Islet precursor cell (in vitro differentiated cells): ENCODE measurements around the gene RHOT2.

ENCODE experiments used
- DNase-seq: peaks from one replicate; pipeline ENCODE4 v3.0.0-alpha.2; 2018

Gene RHOT2

GRCh38 chr16:716768-717325 is 48.9 kb downstream of the RHOT2 start:
- DNase-seq, result no peak

GRCh38 chr16:717450-718245 is 49.7 kb downstream of the RHOT2 start:
- no peak for DNase-seq

- DNase-seq, result no peak
These were observed 50.5 kb downstream of the RHOT2 start for GRCh38 chr16:718389-718788.

GRCh38 chr16:718922-719321 is 51.0 kb downstream of the RHOT2 start:
- DNase-seq, result no peak

GRCh38 chr16:719815-720446 is 52.0 kb downstream of the RHOT2 start:
- no peak for DNase-seq

GRCh38 chr16:720447-720989 is 52.6 kb downstream of the RHOT2 start:
- peak; percentile 92 for DNase-seq

GRCh38 chr16:720990-721764 is 53.2 kb downstream of the RHOT2 start, which contains the start of gene ANTKMT:
Gene ANTKMT (plus strand): TSS chr16:721146. CDS start chr16:721275, 129 bp downstream.
- DNase-seq, result peak; percentile 92

GRCh38 chr16:721765-722540 is 54.0 kb downstream of the RHOT2 start:
- no peak for DNase-seq

GRCh38 chr16:722835-723633 is 55.1 kb downstream of the RHOT2 start:
- DNase-seq, result no peak

GRCh38 chr16:723695-724094 is 55.8 kb downstream of the RHOT2 start:
- DNase-seq, result no peak
